ENCODE data around the gene ATXN2. TPM values are rescaled to one million over a fixed set of nuclear protein-coding genes. Genes with fewer than 3 reads are reported as not detected.

ATXN2 gene
- total RNA-seq, 1 donor from 2014 or later, result 71.0 TPM

GRCh38 chr12:111438481-111438880 is 160.6 kb downstream of the ATXN2 start:
- Mint-ChIP-seq H3K27ac (ENCODE audit: unreplicated experiment) (peak overlapping the region; percentile 59), H3K4me1 (peaks cover 36% of the 10 kb centered on the region), H3K36me3 (ENCODE audit: low read depth) (peaks cover 5% of the 10 kb centered on the region), H3K9me3 (no peaks in the 10 kb centered on the region), H3K27me3 (ENCODE audit: low read depth) (no peaks in the 10 kb centered on the region), H3K4me3 (no peak overlapping the region)
- DNase-seq (ENCODE audit: low read depth, low spot score), result no peak
- TF ChIP-seq CTCF (conservative IDR thresholded peaks at IDR 0.05), result no peak

GRCh38 chr12:111437816-111438454 is 161.2 kb downstream of the ATXN2 start:
- H3K4me1 Mint-ChIP-seq, result peaks cover 36% of the 10 kb centered on the region
- H3K27ac Mint-ChIP-seq (ENCODE audit: unreplicated experiment), result no peak overlapping the region
- TF ChIP-seq CTCF (conservative IDR thresholded peaks at IDR 0.05), result no peak
- H3K9me3 Mint-ChIP-seq, result no peaks in the 10 kb centered on the region
- no peak for DNase-seq (ENCODE audit: low read depth, low spot score)
- H3K36me3 Mint-ChIP-seq (ENCODE audit: low read depth), result peaks cover 2% of the 10 kb centered on the region
- H3K27me3 Mint-ChIP-seq (ENCODE audit: low read depth), result no peaks in the 10 kb centered on the region
- H3K4me3 Mint-ChIP-seq, result no peak overlapping the region

- Mint-ChIP-seq H3K9me3 (no peaks in the 10 kb centered on the region), H3K4me3 (peak overlapping the region; percentile 19), H3K36me3 (ENCODE audit: low read depth) (no peaks in the 10 kb centered on the region)
Observed at GRCh38 chr12:111436811-111437210, 162.3 kb downstream of the ATXN2 start.

GRCh38 chr12:111436266-111436665 is 162.8 kb downstream of the ATXN2 start:
- Mint-ChIP-seq H3K27ac (ENCODE audit: unreplicated experiment) (peak overlapping the region; percentile 94), H3K4me1 (peaks cover 49% of the 10 kb centered on the region), H3K36me3 (ENCODE audit: low read depth) (no peaks in the 10 kb centered on the region), H3K27me3 (ENCODE audit: low read depth) (no peaks in the 10 kb centered on the region), H3K9me3 (no peaks in the 10 kb centered on the region), H3K4me3 (peak overlapping the region; percentile 19)
- DNase-seq (ENCODE audit: low read depth, low spot score), result no peak
- TF ChIP-seq CTCF (conservative IDR thresholded peaks at IDR 0.05), result no peak

More at GRCh38 chr12:111436811-111437210, 162.3 kb downstream of the ATXN2 start:
- DNase-seq (ENCODE audit: low read depth, low spot score), result no peak
- Mint-ChIP-seq H3K27ac (ENCODE audit: unreplicated experiment) (no peak overlapping the region), H3K4me1 (peaks cover 43% of the 10 kb centered on the region), H3K27me3 (ENCODE audit: low read depth) (no peaks in the 10 kb centered on the region)
- no peak for TF ChIP-seq CTCF (conservative IDR thresholded peaks at IDR 0.05)

GRCh38 chr12:111435661-111436201 is 163.4 kb downstream of the ATXN2 start:
- Mint-ChIP-seq H3K27me3 (ENCODE audit: low read depth) (no peaks in the 10 kb centered on the region), H3K4me3 (no peak overlapping the region), H3K27ac (ENCODE audit: unreplicated experiment) (peak overlapping the region; percentile 27), H3K36me3 (ENCODE audit: low read depth) (no peaks in the 10 kb centered on the region), H3K9me3 (no peaks in the 10 kb centered on the region), H3K4me1 (peaks cover 50% of the 10 kb centered on the region)
- DNase-seq (ENCODE audit: low read depth, low spot score), result no peak
- no peak for TF ChIP-seq CTCF (conservative IDR thresholded peaks at IDR 0.05)

All from neural crest cell (in vitro differentiated cells).